GM12878 (cell line): ENCODE measurements around the gene EAF1. TPM values are rescaled to one million over a fixed set of nuclear protein-coding genes. Genes with fewer than 3 reads are reported as not detected.

Experiments used
- ATAC-seq: fragments of 200-7000 bp; cut with Tn5 transposase; 3 replicates; pipeline ENCODE4 v1.9.1; 2020; ENCODE audit warnings: mild to moderate bottlenecking, moderate library complexity
- BruUV-seq: library from RNA; stranded (reverse); fragments of 400-500 nt; replicated peaks from 2 replicates; lab custom pipeline; 2021; lab: Mats Ljungman, UMichigan
- CTCF ChIA-PET: fragments of 300-600 bp; sonication (Branson Sonifier 250); formaldehyde crosslinking; extraction: SDS; loops from one replicate; lab custom pipeline; 2021; ENCODE audit warnings: inconsistent platforms; lab: Yijun Ruan, JAX
- POLR2A ChIA-PET: fragments of 350-600 bp; formaldehyde crosslinking; extraction: SDS; loops from one replicate; lab custom pipeline; 2021; ENCODE audit warnings: inconsistent platforms; lab: Charles Lee
- RAD21 ChIA-PET: fragments of 300-600 bp; sonication (Branson Sonifier 250); formaldehyde crosslinking; loops from one replicate; lab custom pipeline; 2023; ENCODE audit warnings: antibody characterized with exemption; ENCODE audit not compliant: unreplicated experiment; lab: Charles Lee
- SMC1A ChIA-PET: fragments of 300-600 bp; sonication (Branson Sonifier 250); formaldehyde crosslinking; loops from one replicate; lab custom pipeline; 2023; ENCODE audit not compliant: unreplicated experiment, uncharacterized antibody; lab: Charles Lee
- DNase-seq: peaks from one replicate; pipeline ENCODE4 v3.0.0-alpha.2; 2011; ENCODE audit warnings: low read depth, low spot score
- FAIRE-seq: peaks from 3 replicates; lab custom pipeline; 2011; peaks lifted over from hg19 to GRCh38; lab: Jason Lieb, UNC
- H2AFZ ChIP-seq: 2 replicates; pipeline ENCODE4 v1.6.0; 2011; ENCODE audit warnings: low read depth, low read length, control low read depth; ENCODE audit not compliant: control insufficient read depth
- H3K27ac ChIP-seq: 2 replicates; pipeline ENCODE4 v1.5.1; 2011; ENCODE audit warnings: control low read depth; ENCODE audit not compliant: control insufficient read depth, insufficient read depth
- H3K27me3 ChIP-seq, 2 experiments: replicated peaks in 1 of 2; 2 replicates each; pipeline versions ENCODE4 v1.6.0 to v1.6.1; 2011; ENCODE audit warnings: low read length in 1 of 2; ENCODE audit not compliant: control insufficient read depth in 2 of 2, insufficient read depth in 2 of 2
- H3K36me3 ChIP-seq, 2 experiments: 2 replicates each; pipeline ENCODE4 v1.5.1; 2011; ENCODE audit warnings: low read length in 1 of 2; ENCODE audit not compliant: control insufficient read depth in 2 of 2, insufficient read depth in 2 of 2
- H3K4me1 ChIP-seq: 2 replicates; pipeline ENCODE4 v1.6.1; 2011; ENCODE audit warnings: mild to moderate bottlenecking, low read length, moderate library complexity, mixed read lengths; ENCODE audit not compliant: control insufficient read depth, insufficient read depth
- H3K4me2 ChIP-seq: 2 replicates; pipeline ENCODE4 v1.6.0; 2011; ENCODE audit warnings: control low read depth; ENCODE audit not compliant: control insufficient read depth, insufficient read depth
- H3K4me3 ChIP-seq: fragments of 200-600 bp; sonication (generic); 2 replicates; pipeline ENCODE4 v1.5.1; 2016
- H3K79me2 ChIP-seq: 2 replicates; pipeline ENCODE4 v1.6.0; 2011; ENCODE audit warnings: low read length; ENCODE audit not compliant: control insufficient read depth, insufficient read depth
- H3K9ac ChIP-seq: 2 replicates; pipeline ENCODE4 v1.8.0; 2011; ENCODE audit warnings: low read length, control low read depth, mixed read lengths; ENCODE audit not compliant: control insufficient read depth, insufficient read depth
- H3K9me3 ChIP-seq: replicated peaks from 3 replicates; pipeline ENCODE4 v1.5.1; 2011; ENCODE audit warnings: mild to moderate bottlenecking, low read length; ENCODE audit not compliant: control insufficient read depth, insufficient read depth
- H4K20me1 ChIP-seq: 2 replicates; pipeline ENCODE4 v1.6.0; 2011; ENCODE audit not compliant: control insufficient read depth, insufficient read depth
- BACH1 ChIP-seq: fragments of 450-650 bp; IDR thresholded peaks from 2 replicates; pipeline ENCODE4 v1.6.1; 2017; ENCODE audit warnings: mild to moderate bottlenecking, borderline replicate concordance
- BCL11A ChIP-seq: IDR thresholded peaks from 2 replicates; pipeline ENCODE4 v1.6.1; 2011; ENCODE audit warnings: low read depth, low read length
- CREB1 ChIP-seq: IDR thresholded peaks from 2 replicates; pipeline ENCODE4 v1.6.1; 2012; ENCODE audit warnings: low read depth, mild to moderate bottlenecking, inconsistent platforms
- GATAD2B ChIP-seq: fragments of 450-650 bp; conservative IDR thresholded peaks from 2 replicates; pipeline ENCODE4 v1.6.1; 2017; ENCODE audit warnings: low read depth, mild to moderate bottlenecking, moderate library complexity
- HDAC6 ChIP-seq: fragments of 200-600 bp; sonication (generic); IDR thresholded peaks from one replicate; pipeline ENCODE4 v1.8.0; 2017; ENCODE audit warnings: antibody characterized with exemption; ENCODE audit not compliant: unreplicated experiment
- POLR2A ChIP-seq: IDR thresholded peaks from 2 replicates; pipeline ENCODE4 v1.6.1; 2011; ENCODE audit warnings: low read depth, mild to moderate bottlenecking, low read length
- STAT1 ChIP-seq: fragments of 450-650 bp; conservative IDR thresholded peaks from 2 replicates; pipeline ENCODE4 v1.6.1; 2014; ENCODE audit warnings: antibody characterized with exemption, mild to moderate bottlenecking
- SUZ12 ChIP-seq: fragments of 200-600 bp; sonication (generic); IDR thresholded peaks from one replicate; pipeline ENCODE4 v1.6.1; 2018; ENCODE audit warnings: antibody characterized with exemption, mild to moderate bottlenecking; ENCODE audit not compliant: unreplicated experiment
- TARDBP ChIP-seq: IDR thresholded peaks from 2 replicates; pipeline ENCODE4 v1.6.1; 2016; ENCODE audit warnings: borderline replicate concordance
- WGBS: methylation state at CpG from one replicate; pipeline ENCODE4 v1.1.6; 2016; ENCODE audit warnings: low lambda C conversion rate; ENCODE audit not compliant: insufficient replicate concordance, insufficient coverage; ENCODE audit errors: missing lambda C conversion rate; 5-methylcytosine and 5-hydroxymethylcytosine counted together
- in situ Hi-C: fragments of 300-500 bp; cut with MboI; formaldehyde crosslinking; loops from 9 replicates; pipeline ENCODE4 v1.14.3; 2018; ENCODE audit warnings: mixed read lengths
- intact Hi-C: fragments of 100-400 bp; cut with micrococcal nuclease; formaldehyde crosslinking; loops from one replicate; pipeline ENCODE4 v1.14.2; 2022; ENCODE audit not compliant: unreplicated experiment
- polyA plus RNA-seq, 11 experiments: library from polyadenylated mRNA; depleted of rRNA in 4 of 11; unstranded in 6 of 11; stranded (reverse) in 5 of 11; fragments of >200 nt; fragmentation: Nextera tagmentation in 4 of 11; fragmentation: Illumina TruSeq in 1 of 11; extraction: Ambion mirVana in 4 of 11; extraction: Trizol in 1 of 11; gene quantifications; 1 replicate in 1 of 11; 2 replicates in 10 of 11; pipeline versions ENCODE4 v1.2.1 to v1.2.3, GENCODE V29; 2011 to 2016; ENCODE audit warnings: inconsistent platforms in 2 of 11, missing spikeins in 2 of 11, low read depth in 1 of 11
- total RNA-seq, 4 experiments: library from RNA; depleted of rRNA in 3 of 4; stranded (reverse); fragments of >200 nt in 3 of 4; fragmentation: Illumina TruSeq in 1 of 4; extraction: Trizol in 1 of 4; gene quantifications; 2 replicates each; pipeline versions ENCODE4 v1.2.1 to v1.2.3, GENCODE V29; 2013 to 2021
- TF ChIP-seq, protein P1 (sequence below): fragments of 450-650 bp; IDR thresholded peaks from 2 replicates; pipeline ENCODE4 v1.6.1; 2017; ENCODE audit warnings: borderline replicate concordance
- TF ChIP-seq, protein P2 (sequence below): fragments of 450-650 bp; IDR thresholded peaks from 2 replicates; pipeline ENCODE4 v1.6.1; 2017; ENCODE audit warnings: mild to moderate bottlenecking, moderate library complexity
- TF ChIP-seq, protein P3 (sequence below): fragments of 450-650 bp; IDR thresholded peaks from 2 replicates; pipeline ENCODE4 v1.6.1; 2016; ENCODE audit warnings: mild to moderate bottlenecking

EAF1 gene
- total and polyA plus RNA-seq, 10 of the 15 experiments (the other 5 are each of a cell fraction or from before 2014, with no cell fraction given): 6.8 to 21.6 (median 15.6) TPM

- TF ChIP-seq, protein P1, sequence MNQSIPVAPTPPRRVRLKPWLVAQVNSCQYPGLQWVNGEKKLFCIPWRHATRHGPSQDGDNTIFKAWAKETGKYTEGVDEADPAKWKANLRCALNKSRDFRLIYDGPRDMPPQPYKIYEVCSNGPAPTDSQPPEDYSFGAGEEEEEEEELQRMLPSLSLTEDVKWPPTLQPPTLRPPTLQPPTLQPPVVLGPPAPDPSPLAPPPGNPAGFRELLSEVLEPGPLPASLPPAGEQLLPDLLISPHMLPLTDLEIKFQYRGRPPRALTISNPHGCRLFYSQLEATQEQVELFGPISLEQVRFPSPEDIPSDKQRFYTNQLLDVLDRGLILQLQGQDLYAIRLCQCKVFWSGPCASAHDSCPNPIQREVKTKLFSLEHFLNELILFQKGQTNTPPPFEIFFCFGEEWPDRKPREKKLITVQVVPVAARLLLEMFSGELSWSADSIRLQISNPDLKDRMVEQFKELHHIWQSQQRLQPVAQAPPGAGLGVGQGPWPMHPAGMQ: no peak
- TF ChIP-seq BCL11A (no peak), SUZ12 (no peak)
- TF ChIP-seq, protein P2, sequence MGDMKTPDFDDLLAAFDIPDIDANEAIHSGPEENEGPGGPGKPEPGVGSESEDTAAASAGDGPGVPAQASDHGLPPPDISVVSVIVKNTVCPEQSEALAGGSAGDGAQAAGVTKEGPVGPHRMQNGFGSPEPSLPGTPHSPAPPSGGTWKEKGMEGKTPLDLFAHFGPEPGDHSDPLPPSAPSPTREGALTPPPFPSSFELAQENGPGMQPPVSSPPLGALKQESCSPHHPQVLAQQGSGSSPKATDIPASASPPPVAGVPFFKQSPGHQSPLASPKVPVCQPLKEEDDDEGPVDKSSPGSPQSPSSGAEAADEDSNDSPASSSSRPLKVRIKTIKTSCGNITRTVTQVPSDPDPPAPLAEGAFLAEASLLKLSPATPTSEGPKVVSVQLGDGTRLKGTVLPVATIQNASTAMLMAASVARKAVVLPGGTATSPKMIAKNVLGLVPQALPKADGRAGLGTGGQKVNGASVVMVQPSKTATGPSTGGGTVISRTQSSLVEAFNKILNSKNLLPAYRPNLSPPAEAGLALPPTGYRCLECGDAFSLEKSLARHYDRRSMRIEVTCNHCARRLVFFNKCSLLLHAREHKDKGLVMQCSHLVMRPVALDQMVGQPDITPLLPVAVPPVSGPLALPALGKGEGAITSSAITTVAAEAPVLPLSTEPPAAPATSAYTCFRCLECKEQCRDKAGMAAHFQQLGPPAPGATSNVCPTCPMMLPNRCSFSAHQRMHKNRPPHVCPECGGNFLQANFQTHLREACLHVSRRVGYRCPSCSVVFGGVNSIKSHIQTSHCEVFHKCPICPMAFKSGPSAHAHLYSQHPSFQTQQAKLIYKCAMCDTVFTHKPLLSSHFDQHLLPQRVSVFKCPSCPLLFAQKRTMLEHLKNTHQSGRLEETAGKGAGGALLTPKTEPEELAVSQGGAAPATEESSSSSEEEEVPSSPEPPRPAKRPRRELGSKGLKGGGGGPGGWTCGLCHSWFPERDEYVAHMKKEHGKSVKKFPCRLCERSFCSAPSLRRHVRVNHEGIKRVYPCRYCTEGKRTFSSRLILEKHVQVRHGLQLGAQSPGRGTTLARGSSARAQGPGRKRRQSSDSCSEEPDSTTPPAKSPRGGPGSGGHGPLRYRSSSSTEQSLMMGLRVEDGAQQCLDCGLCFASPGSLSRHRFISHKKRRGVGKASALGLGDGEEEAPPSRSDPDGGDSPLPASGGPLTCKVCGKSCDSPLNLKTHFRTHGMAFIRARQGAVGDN: no peak
Measured at GRCh38 chr3:15420871-15421270, 6.5 kb upstream of the EAF1 start (continued).

GRCh38 chr3:15426579-15427118 lies 749 bp upstream of the EAF1 start:
- peak overlapping the region; percentile 95 for H3K4me3 ChIP-seq
- no peaks in the 10 kb centered on the region for H3K9me3 ChIP-seq
- peak overlapping the region; percentile 81 for H3K27ac ChIP-seq
- H3K36me3 ChIP-seq: peaks cover 0 to 9% of the 10 kb centered on the region in 2 experiments; a peak in 3 of 4 replicates
- TF ChIP-seq HDAC6 (no peak), BACH1 (no peak), CREB1 (no peak), TARDBP (no peak), GATAD2B (no peak), STAT1 (no peak), POLR2A (no peak)
- TF ChIP-seq, protein P3, sequence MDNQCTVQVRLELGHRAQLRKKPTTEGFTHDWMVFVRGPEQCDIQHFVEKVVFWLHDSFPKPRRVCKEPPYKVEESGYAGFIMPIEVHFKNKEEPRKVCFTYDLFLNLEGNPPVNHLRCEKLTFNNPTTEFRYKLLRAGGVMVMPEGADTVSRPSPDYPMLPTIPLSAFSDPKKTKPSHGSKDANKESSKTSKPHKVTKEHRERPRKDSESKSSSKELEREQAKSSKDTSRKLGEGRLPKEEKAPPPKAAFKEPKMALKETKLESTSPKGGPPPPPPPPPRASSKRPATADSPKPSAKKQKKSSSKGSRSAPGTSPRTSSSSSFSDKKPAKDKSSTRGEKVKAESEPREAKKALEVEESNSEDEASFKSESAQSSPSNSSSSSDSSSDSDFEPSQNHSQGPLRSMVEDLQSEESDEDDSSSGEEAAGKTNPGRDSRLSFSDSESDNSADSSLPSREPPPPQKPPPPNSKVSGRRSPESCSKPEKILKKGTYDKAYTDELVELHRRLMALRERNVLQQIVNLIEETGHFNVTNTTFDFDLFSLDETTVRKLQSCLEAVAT: peak; percentile 77; the same call in 1 of the 2 replicates
- TF ChIP-seq, all 136 proteins: peak for 1
- ChIA-PET SMC1A (interaction anchor here (1.0 to 3.7 kb wide), 5 partner anchors 9 to 158 kb away, joined by 3 to 11 read pairs (median 4); no protein-coding TSS in a partner anchor), RAD21 (interaction anchor here (1.3 to 1.7 kb wide), 2 partner anchors 40 to 42 kb away, joined by 4 to 5 read pairs; no protein-coding TSS in a partner anchor), CTCF (interaction anchor here (0.8 to 4.0 kb wide), 6 partner anchors 21 to 385 kb away, joined by 3 to 23 read pairs (median 6); no protein-coding TSS in a partner anchor), POLR2A (no interaction called here)
- Histone ChIP-seq H3K79me2 (peaks cover 41% of the 10 kb centered on the region), H4K20me1 (no peaks in the 10 kb centered on the region), H3K27me3 (no peaks in the 10 kb centered on the region), H3K4me1 (no peaks in the 10 kb centered on the region; the same call in 1 of the 2 replicates), H2AFZ (peak overlapping the region; percentile 97), H3K9ac (peak overlapping the region; percentile 71), H3K4me2 (peak overlapping the region; percentile 83)
- in situ Hi-C loops (no loop called here), intact Hi-C loops (no loop called here)
- ATAC-seq: no peak
- BruUV-seq: TSS peak; percentile 78
- no peak for DNase-seq
- FAIRE-seq: no peak
- WGBS: 49% methylated on average over 16 of the region's 16 CpGs
